CD4-positive, alpha-beta T cell treated with Interferon gamma for 1 hour (primary cell): ENCODE measurements around the gene PYDC1.
A peak's percentile ranks its signal among the peaks of the same experiment; 100 is the strongest.
"Not testable (repeated sequence)": the region's sequence is repeated elsewhere in the genome, so short reads cannot be mapped to it uniquely, and the experiment has no call there.

Source experiments
- DNase-seq: peaks from one replicate; pipeline ENCODE4 v3.0.0-alpha.2; 2020

Gene PYDC1

GRCh38 chr16:31221357-31222160 lies 4.6 kb upstream of the PYDC1 start:
- no peak for DNase-seq

GRCh38 chr16:31219154-31219741 lies 2.3 kb upstream of the PYDC1 start:
- no peak for DNase-seq

GRCh38 chr16:31217136-31217530 lies 198 bp upstream of the PYDC1 start:
- no peak for DNase-seq

- peak; percentile 19 for DNase-seq
Observed at GRCh38 chr16:31215287-31216162, 1.4 kb downstream of the PYDC1 start.

- no peak for DNase-seq
Observed at GRCh38 chr16:31214708-31215286, 2.1 kb downstream of the PYDC1 start.

GRCh38 chr16:31213877-31214707 lies 2.8 kb downstream of the PYDC1 start, which contains the start of gene TRIM72:
Gene TRIM72 (plus strand): TSS chr16:31214119. CDS start chr16:31214739, 620 bp downstream.
- no peak for DNase-seq

- DNase-seq, result no peak
Observed at GRCh38 chr16:31213342-31213741, 3.6 kb downstream of the PYDC1 start.

- DNase-seq, result no peak
Observed at GRCh38 chr16:31206776-31207175, 10.2 kb downstream of the PYDC1 start.

- no peak for DNase-seq
Observed at GRCh38 chr16:31204871-31205666, 11.9 kb downstream of the PYDC1 start.

- peak; percentile 18 for DNase-seq
Observed at GRCh38 chr16:31202414-31203375, 14.2 kb downstream of the PYDC1 start, which contains the start of gene PYCARD. Gene PYCARD (minus strand): TSS chr16:31202760. CDS start chr16:31202690, 70 bp downstream.

- DNase-seq, result peak; percentile 36
Observed at GRCh38 chr16:31201582-31202413, 15.1 kb downstream of the PYDC1 start.

- DNase-seq, result peak; percentile 25
Observed at GRCh38 chr16:31200821-31201568, 15.9 kb downstream of the PYDC1 start.

- not testable (repeated sequence) for DNase-seq
Observed at GRCh38 chr16:31200111-31200510, 16.8 kb downstream of the PYDC1 start.

- DNase-seq, result no peak
Observed at GRCh38 chr16:31199430-31200041, 17.4 kb downstream of the PYDC1 start.

- no peak for DNase-seq
Observed at GRCh38 chr16:31198207-31198882, 18.6 kb downstream of the PYDC1 start.

GRCh38 chr16:31196324-31197088 lies 20.4 kb downstream of the PYDC1 start:
- DNase-seq, result no peak
